ENCODE results near the gene MARK3. TPM values are rescaled to one million over a fixed set of nuclear protein-coding genes. Genes with fewer than 3 reads are reported as not detected.
"Not testable (repeated sequence)": the region's sequence is repeated elsewhere in the genome, so short reads cannot be mapped to it uniquely, and the experiment has no call there.

Gene MARK3
- total RNA-seq, 4 donors from 2014 or later, result 44.4 to 112 (median 67.5) TPM

- Histone ChIP-seq H3K27me3 (no peaks in the 10 kb centered on the region), H3K4me1 (peaks cover 13 to 16% (median 15%) of the 10 kb centered on the region in 3 donors), H3K27ac (no peak overlapping the region), H3K4me3 (no peak overlapping the region), H3K36me3 (peaks cover 20 to 78% (median 21%) of the 10 kb centered on the region in 3 donors), H3K9me3 (no peaks in the 10 kb centered on the region)
- TF ChIP-seq POLR2A (IDR thresholded peaks at IDR 0.05), result no peak
- TF ChIP-seq CTCF (IDR thresholded peaks at IDR 0.05), result no peak
- intact Hi-C loops (cut with DNase I), result no loop called here
- DNase-seq, result no peak
- WGBS, 2 donors, result 79 to 82% methylated on average over 11 to 14 of the region's 16 CpGs
Measured at GRCh38 chr14:103508521-103509329, 123.5 kb downstream of the MARK3 start.

GRCh38 chr14:103509864-103510723 lies 124.9 kb downstream of the MARK3 start:
- 89 to 91% methylated on average over 6 to 11 of the region's 11 CpGs for WGBS, 2 donors
- TF ChIP-seq CTCF (IDR thresholded peaks at IDR 0.05) (no peak), POLR2A (IDR thresholded peaks at IDR 0.05) (no peak)
- Histone ChIP-seq H3K9me3 (no peaks in the 10 kb centered on the region), H3K4me3 (no peak overlapping the region), H3K27ac (no peak overlapping the region), H3K27me3 (no peaks in the 10 kb centered on the region), H3K36me3 (peaks cover 10 to 65% (median 17%) of the 10 kb centered on the region in 3 donors), H3K4me1 (peaks cover 15 to 28% (median 17%) of the 10 kb centered on the region in 3 donors)
- DNase-seq, result no peak
- intact Hi-C loops (cut with DNase I), result no loop called here

GRCh38 chr14:103510724-103511693 lies 125.8 kb downstream of the MARK3 start:
- no peak for DNase-seq
- intact Hi-C loops (cut with DNase I), result no loop called here
- Histone ChIP-seq H3K36me3 (peaks cover 6 to 56% (median 8%) of the 10 kb centered on the region in 3 donors), H3K4me1 (peaks cover 15 to 36% (median 17%) of the 10 kb centered on the region in 3 donors), H3K4me3 (no peak overlapping the region), H3K27me3 (no peaks in the 10 kb centered on the region), H3K9me3 (no peaks in the 10 kb centered on the region), H3K27ac (no peak overlapping the region)
- WGBS, 2 donors, result 90 to 92% methylated on average over 12 to 22 of the region's 26 CpGs
- no peak for TF ChIP-seq CTCF (IDR thresholded peaks at IDR 0.05)
- no peak for TF ChIP-seq POLR2A (IDR thresholded peaks at IDR 0.05)

- H3K27me3 ChIP-seq; DNase-seq; H3K4me3 ChIP-seq; H3K9me3 ChIP-seq; intact Hi-C loops (cut with DNase I): not testable (repeated sequence)
- H3K4me1 ChIP-seq, result peaks cover 15 to 47% (median 17%) of the 10 kb centered on the region in 3 donors
- 87 to 91% methylated on average over 4 to 6 of the region's 8 CpGs for WGBS, 2 donors
- H3K36me3 ChIP-seq, result peaks cover 6 to 45% (median 7%) of the 10 kb centered on the region in 3 donors
- peak overlapping the region; percentile 84 to 93 (median 87) for H3K27ac ChIP-seq
Measured at GRCh38 chr14:103512180-103512579, 127.0 kb downstream of the MARK3 start.
